ENCODE measurements around the gene NDUFC2. TPM values are rescaled to one million over a fixed set of nuclear protein-coding genes. Genes with fewer than 3 reads are reported as not detected.
"Not testable (repeated sequence)": the region's sequence is repeated elsewhere in the genome, so short reads cannot be mapped to it uniquely, and the experiment has no call there.

Gene NDUFC2
- total RNA-seq, 1 experiment from 2014 or later: 425 TPM

DNA sequence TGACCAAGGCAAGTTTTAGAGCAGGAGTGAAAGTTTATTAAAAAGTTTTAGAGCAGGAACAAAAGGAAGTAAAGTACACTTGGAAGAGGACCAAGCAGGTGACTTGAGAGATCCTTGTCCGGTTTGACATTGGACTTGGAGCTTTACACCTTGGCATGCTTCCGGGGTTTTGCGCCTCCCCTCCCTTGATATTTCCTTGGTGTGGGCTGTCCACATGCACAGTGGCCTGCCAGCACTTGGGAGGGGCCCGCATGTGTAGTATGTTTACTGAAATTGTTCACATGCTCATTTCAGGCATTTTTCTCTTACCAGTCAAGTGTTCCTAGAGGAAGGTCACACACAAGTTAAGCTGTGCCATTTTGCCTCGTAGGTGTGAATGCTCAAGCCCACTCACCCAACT lies 35.0 kb downstream of the NDUFC2 start:
- Histone ChIP-seq H3K9me3 (ENCODE audit: low read depth, low read length, poor library complexity, severe bottlenecking) (no peaks in the 10 kb centered on the region), H3K27ac (ENCODE audit: low read depth, low read length, poor library complexity, severe bottlenecking) (no peak overlapping the region), H3K27me3 (replicated peaks; ENCODE audit: insufficient read depth, low read depth, low read length, poor library complexity) (no peaks in the 10 kb centered on the region), H3K4me3 (ENCODE audit: low read depth, low read length, poor library complexity, severe bottlenecking) (no peak overlapping the region), H3K36me3 (ENCODE audit: insufficient read depth, low read length, poor library complexity, severe bottlenecking) (no peaks in the 10 kb centered on the region), H3K4me1 (ENCODE audit: insufficient read depth, low read length, poor library complexity, severe bottlenecking) (peaks cover 30% of the 10 kb centered on the region)
- DNase-seq (ENCODE audit: low spot score): no peak
- CTCF ChIA-PET: no interaction called here
- TF ChIP-seq, protein P1, sequence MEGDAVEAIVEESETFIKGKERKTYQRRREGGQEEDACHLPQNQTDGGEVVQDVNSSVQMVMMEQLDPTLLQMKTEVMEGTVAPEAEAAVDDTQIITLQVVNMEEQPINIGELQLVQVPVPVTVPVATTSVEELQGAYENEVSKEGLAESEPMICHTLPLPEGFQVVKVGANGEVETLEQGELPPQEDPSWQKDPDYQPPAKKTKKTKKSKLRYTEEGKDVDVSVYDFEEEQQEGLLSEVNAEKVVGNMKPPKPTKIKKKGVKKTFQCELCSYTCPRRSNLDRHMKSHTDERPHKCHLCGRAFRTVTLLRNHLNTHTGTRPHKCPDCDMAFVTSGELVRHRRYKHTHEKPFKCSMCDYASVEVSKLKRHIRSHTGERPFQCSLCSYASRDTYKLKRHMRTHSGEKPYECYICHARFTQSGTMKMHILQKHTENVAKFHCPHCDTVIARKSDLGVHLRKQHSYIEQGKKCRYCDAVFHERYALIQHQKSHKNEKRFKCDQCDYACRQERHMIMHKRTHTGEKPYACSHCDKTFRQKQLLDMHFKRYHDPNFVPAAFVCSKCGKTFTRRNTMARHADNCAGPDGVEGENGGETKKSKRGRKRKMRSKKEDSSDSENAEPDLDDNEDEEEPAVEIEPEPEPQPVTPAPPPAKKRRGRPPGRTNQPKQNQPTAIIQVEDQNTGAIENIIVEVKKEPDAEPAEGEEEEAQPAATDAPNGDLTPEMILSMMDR (conservative IDR thresholded peaks at IDR 0.05; ENCODE audit: low read depth, low read length): no peak
- no peak for TF ChIP-seq EZH2 (IDR thresholded peaks at IDR 0.05; ENCODE audit: borderline replicate concordance, low read depth, low read length, poor library complexity, severe bottlenecking)
- intact Hi-C loops (cut with micrococcal nuclease; ENCODE audit: unreplicated experiment): loop anchor here (5.0 kb wide), 1 partner anchor 267 kb away; no protein-coding TSS in a partner anchor
- no TSS peak for BruUV-seq (replicated peaks)
- POLR2A ChIA-PET (ENCODE audit: low non-redundant PET): no interaction called here

DNA sequence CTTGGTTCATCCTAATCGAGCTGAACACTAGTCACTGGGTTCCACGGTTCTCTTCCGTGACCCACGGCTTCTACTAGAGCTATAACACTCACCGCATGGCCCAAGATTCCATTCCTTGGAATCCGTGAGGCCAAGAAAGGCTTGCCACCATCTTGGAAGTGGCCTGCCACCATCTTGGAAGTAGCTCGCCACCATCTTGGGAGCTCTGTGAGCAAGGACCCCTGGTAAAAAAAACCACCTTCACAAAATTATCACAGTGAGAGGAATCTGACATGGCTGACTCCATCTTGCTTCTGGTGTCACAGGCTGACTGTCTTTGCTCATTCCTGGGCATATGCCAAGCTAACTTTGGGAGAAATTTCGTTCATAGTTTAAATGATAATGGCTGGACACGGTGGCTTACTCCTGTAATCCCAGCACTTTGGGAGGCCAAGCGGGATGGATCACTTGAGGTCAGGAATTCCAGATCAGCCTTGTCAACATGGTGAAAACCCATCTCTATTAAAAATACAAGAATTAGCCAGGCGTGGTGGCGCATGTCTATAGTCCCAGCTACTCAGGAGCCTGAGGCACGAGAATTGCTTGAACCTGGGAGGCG lies 37.7 kb downstream of the NDUFC2 start:
- Histone ChIP-seq H3K27ac (ENCODE audit: low read depth, low read length, poor library complexity, severe bottlenecking) (no peak overlapping the region), H3K4me1 (ENCODE audit: insufficient read depth, low read length, poor library complexity, severe bottlenecking) (peaks cover 30% of the 10 kb centered on the region), H3K4me3 (ENCODE audit: low read depth, low read length, poor library complexity, severe bottlenecking) (no peak overlapping the region), H3K36me3 (ENCODE audit: insufficient read depth, low read length, poor library complexity, severe bottlenecking) (no peaks in the 10 kb centered on the region), H3K9me3 (ENCODE audit: low read depth, low read length, poor library complexity, severe bottlenecking) (no peaks in the 10 kb centered on the region), H3K27me3 (replicated peaks; ENCODE audit: insufficient read depth, low read depth, low read length, poor library complexity) (no peaks in the 10 kb centered on the region)
- intact Hi-C loops (cut with micrococcal nuclease; ENCODE audit: unreplicated experiment): no loop called here
- TF ChIP-seq EZH2 (IDR thresholded peaks at IDR 0.05; ENCODE audit: borderline replicate concordance, low read depth, low read length, poor library complexity, severe bottlenecking): no peak
- TF ChIP-seq, protein P1 (conservative IDR thresholded peaks at IDR 0.05; ENCODE audit: low read depth, low read length): no peak
- DNase-seq (ENCODE audit: low spot score): no peak
- POLR2A ChIA-PET (ENCODE audit: low non-redundant PET): no interaction called here
- CTCF ChIA-PET: no interaction called here
- no TSS peak for BruUV-seq (replicated peaks)

DNA sequence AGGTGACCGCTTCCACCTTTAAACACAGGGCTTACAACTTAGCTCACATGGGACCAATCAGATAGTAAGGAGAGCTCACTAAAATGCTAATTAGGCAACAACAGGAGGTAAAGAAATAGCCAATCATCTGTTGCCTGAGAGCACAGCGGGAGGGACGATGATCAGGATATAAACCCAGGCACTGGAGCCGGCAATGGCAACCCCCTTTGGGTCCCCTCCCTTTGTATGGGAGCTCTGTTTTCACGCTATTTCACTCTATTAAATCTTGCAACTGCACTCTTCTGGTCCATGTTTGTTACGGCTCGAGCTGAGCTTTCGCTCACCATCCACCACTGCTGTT lies 38.3 kb downstream of the NDUFC2 start:
- H3K4me3 ChIP-seq (ENCODE audit: low read depth, low read length, poor library complexity, severe bottlenecking); BruUV-seq (replicated peaks); H3K9me3 ChIP-seq (ENCODE audit: low read depth, low read length, poor library complexity, severe bottlenecking); DNase-seq (ENCODE audit: low spot score); POLR2A ChIA-PET (ENCODE audit: low non-redundant PET); H3K36me3 ChIP-seq (ENCODE audit: insufficient read depth, low read length, poor library complexity, severe bottlenecking); H3K27ac ChIP-seq (ENCODE audit: low read depth, low read length, poor library complexity, severe bottlenecking); CTCF ChIA-PET; intact Hi-C loops (cut with micrococcal nuclease; ENCODE audit: unreplicated experiment); H3K27me3 ChIP-seq (replicated peaks; ENCODE audit: insufficient read depth, low read depth, low read length, poor library complexity): not testable (repeated sequence)
- H3K4me1 ChIP-seq (ENCODE audit: insufficient read depth, low read length, poor library complexity, severe bottlenecking): peaks cover 24% of the 10 kb centered on the region

DNA sequence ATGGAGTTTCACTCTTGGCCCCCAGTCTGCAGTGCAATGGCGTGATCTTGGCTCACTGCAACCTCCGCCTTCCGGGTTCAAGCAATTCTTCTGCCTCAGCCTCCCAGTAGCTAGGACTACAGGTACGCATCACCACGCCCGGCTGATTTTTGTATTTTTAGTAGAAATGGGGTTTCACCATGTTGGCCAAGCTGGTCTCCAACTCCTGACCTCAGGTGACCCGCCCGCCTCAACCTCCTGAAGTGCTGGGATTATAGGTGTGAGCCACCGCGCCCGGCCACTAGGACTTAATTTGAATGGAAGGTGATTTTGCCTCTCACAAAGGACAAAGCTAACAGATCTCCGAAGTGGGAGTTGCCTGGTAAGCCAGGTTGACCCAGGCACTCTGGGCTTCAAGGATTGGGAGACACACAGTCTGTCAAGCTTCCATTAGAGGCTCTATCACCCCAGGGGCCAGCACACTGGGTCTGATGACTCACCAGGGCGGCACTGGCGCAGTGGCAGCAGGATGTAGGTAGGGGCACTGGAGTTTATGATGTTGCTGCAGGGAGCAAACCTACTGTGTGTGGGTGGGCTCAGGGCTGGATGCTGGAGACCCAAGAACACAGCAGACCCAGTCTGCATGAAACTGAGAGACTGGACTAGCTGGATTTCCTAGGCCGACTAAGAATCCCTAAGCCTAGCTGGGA lies 38.8 kb downstream of the NDUFC2 start:
- DNase-seq (ENCODE audit: low spot score): peak; percentile 43
- TF ChIP-seq, protein P1 (conservative IDR thresholded peaks at IDR 0.05; ENCODE audit: low read depth, low read length): no peak
- TF ChIP-seq EZH2 (IDR thresholded peaks at IDR 0.05; ENCODE audit: borderline replicate concordance, low read depth, low read length, poor library complexity, severe bottlenecking): no peak
- intact Hi-C loops (cut with micrococcal nuclease; ENCODE audit: unreplicated experiment): no loop called here
- peaks cover 21% of the 10 kb centered on the region for H3K4me1 ChIP-seq (ENCODE audit: insufficient read depth, low read length, poor library complexity, severe bottlenecking)
- BruUV-seq (replicated peaks): no TSS peak
- ChIA-PET CTCF (no interaction called here), POLR2A (ENCODE audit: low non-redundant PET) (no interaction called here)
- H3K27ac ChIP-seq (ENCODE audit: low read depth, low read length, poor library complexity, severe bottlenecking): no peak overlapping the region
- no peaks in the 10 kb centered on the region for H3K36me3 ChIP-seq (ENCODE audit: insufficient read depth, low read length, poor library complexity, severe bottlenecking)
- H3K9me3 ChIP-seq (ENCODE audit: low read depth, low read length, poor library complexity, severe bottlenecking): no peaks in the 10 kb centered on the region
- no peaks in the 10 kb centered on the region for H3K27me3 ChIP-seq (replicated peaks; ENCODE audit: insufficient read depth, low read depth, low read length, poor library complexity)
- H3K4me3 ChIP-seq (ENCODE audit: low read depth, low read length, poor library complexity, severe bottlenecking): no peak overlapping the region

All from A673 (cell line).